OCI-LY1 (cell line): ENCODE measurements around the gene SMG5.

Source experiments
- H2AFZ ChIP-seq: fragments of 200-600 bp; sonication (generic), shearing (Covaris generic); 2 replicates; pipeline ENCODE4 v1.6.0; 2014; ENCODE audit warnings: antibody characterized with exemption, mild to moderate bottlenecking, low read length
- H3F3A ChIP-seq: fragments of 200-600 bp; sonication (generic), shearing (Covaris generic); 2 replicates; pipeline ENCODE4 v1.6.0; 2014; ENCODE audit warnings: mild to moderate bottlenecking, antibody characterized with exemption, low read length, moderate library complexity; ENCODE audit not compliant: insufficient read depth
- H3K27ac ChIP-seq: fragments of 200-600 bp; sonication (generic); 2 replicates; pipeline ENCODE4 v1.5.1; 2014; ENCODE audit warnings: low read length, mixed run types, mild to moderate bottlenecking, low read depth; ENCODE audit not compliant: poor library complexity, severe bottlenecking
- H3K27me3 ChIP-seq: fragments of 200-600 bp; sonication (generic); 2 replicates; pipeline ENCODE4 v1.6.0; 2014; ENCODE audit warnings: antibody characterized with exemption, mild to moderate bottlenecking, low read length, moderate library complexity; ENCODE audit not compliant: insufficient read depth
- H3K36me3 ChIP-seq: fragments of 200-600 bp; sonication (generic); 2 replicates; pipeline ENCODE4 v1.6.1; 2014; ENCODE audit warnings: mild to moderate bottlenecking, antibody characterized with exemption, low read length, moderate library complexity, mixed read lengths; ENCODE audit not compliant: insufficient read depth
- H3K4me1 ChIP-seq: fragments of 200-600 bp; sonication (generic); 2 replicates; pipeline ENCODE4 v1.5.1; 2014; ENCODE audit warnings: mild to moderate bottlenecking, low read length, moderate library complexity; ENCODE audit not compliant: insufficient read depth, severe bottlenecking
- H3K4me2 ChIP-seq: fragments of 200-600 bp; sonication (generic), shearing (Covaris generic); 2 replicates; pipeline ENCODE4 v1.6.1; 2014; ENCODE audit warnings: low read length
- H3K4me3 ChIP-seq: fragments of 200-600 bp; sonication (generic); 2 replicates; pipeline ENCODE4 v1.5.1; 2014; ENCODE audit warnings: low read length, low read depth, mild to moderate bottlenecking, mixed read lengths; ENCODE audit not compliant: poor library complexity, severe bottlenecking
- H3K79me2 ChIP-seq: fragments of 200-600 bp; shearing (Covaris generic); 2 replicates; pipeline ENCODE4 v1.6.1; 2016; ENCODE audit warnings: mixed run types, low read length, mixed read lengths; ENCODE audit not compliant: insufficient read depth
- H3K9ac ChIP-seq: fragments of 200-600 bp; sonication (generic), shearing (Covaris generic); 2 replicates; pipeline ENCODE4 v1.6.1; 2014; ENCODE audit warnings: mild to moderate bottlenecking, low read length, mixed read lengths
- H3K9me2 ChIP-seq: fragments of 200-600 bp; sonication (generic), shearing (Covaris generic); 2 replicates; pipeline ENCODE4 v1.6.1; 2014; ENCODE audit warnings: low read depth, mild to moderate bottlenecking, low read length, mixed read lengths
- H3K9me3 ChIP-seq: fragments of 200-600 bp; shearing (Covaris generic); 2 replicates; pipeline ENCODE4 v1.6.1; 2014; ENCODE audit warnings: low read length, mixed read lengths
- H4K20me1 ChIP-seq: fragments of 200-600 bp; sonication (generic), shearing (Covaris generic); 2 replicates; pipeline ENCODE4 v1.6.0; 2016; ENCODE audit warnings: mild to moderate bottlenecking, low read length; ENCODE audit not compliant: insufficient read depth
- CTCF ChIP-seq: fragments of 200-600 bp; sonication (generic), shearing (Covaris generic); IDR thresholded peaks from 2 replicates; pipeline ENCODE4 v1.5.1; 2017; ENCODE audit warnings: mild to moderate bottlenecking, antibody characterized with exemption, low read length, moderate library complexity, mixed read lengths
- EZH2 ChIP-seq: fragments of 200-600 bp; sonication (generic), shearing (Covaris generic); IDR thresholded peaks from 2 replicates; pipeline ENCODE4 v1.8.0; 2017; ENCODE audit warnings: borderline replicate concordance, mixed run types, mild to moderate bottlenecking, antibody characterized with exemption, low read length, moderate library complexity, mixed read lengths

SMG5 gene

GRCh38 chr1:156263288-156263655, 19.4 kb downstream of the SMG5 start:
- Histone ChIP-seq H3K36me3 (peaks cover 93% of the 10 kb centered on the region), H3K4me1 (no peaks in the 10 kb centered on the region), H3K9me3 (no peaks in the 10 kb centered on the region), H3K4me3 (no peak overlapping the region), H3K9me2 (no peaks in the 10 kb centered on the region), H3K27me3 (no peaks in the 10 kb centered on the region), H3K4me2 (no peak overlapping the region), H3F3A (no peaks in the 10 kb centered on the region), H3K9ac (no peak overlapping the region), H3K79me2 (no peaks in the 10 kb centered on the region), H4K20me1 (no peaks in the 10 kb centered on the region), H3K27ac (no peak overlapping the region), H2AFZ (no peak overlapping the region)
- TF ChIP-seq CTCF (no peak), EZH2 (no peak)

- no peak for TF ChIP-seq EZH2
- TF ChIP-seq CTCF: no peak
- H3K4me1 ChIP-seq: no peaks in the 10 kb centered on the region
- no peak overlapping the region for H3K27ac ChIP-seq
- no peaks in the 10 kb centered on the region for H3K9me2 ChIP-seq
- H3K9me3 ChIP-seq: no peaks in the 10 kb centered on the region
- H3K9ac ChIP-seq: no peak overlapping the region
- no peaks in the 10 kb centered on the region for H3K79me2 ChIP-seq
- H3K4me3 ChIP-seq: no peak overlapping the region
- no peak overlapping the region for H3K4me2 ChIP-seq
- peaks cover 93% of the 10 kb centered on the region for H3K36me3 ChIP-seq
- no peaks in the 10 kb centered on the region for H4K20me1 ChIP-seq
- no peak overlapping the region for H2AFZ ChIP-seq
- no peaks in the 10 kb centered on the region for H3K27me3 ChIP-seq
- H3F3A ChIP-seq: no peaks in the 10 kb centered on the region
Measured at GRCh38 chr1:156262461-156263287, 20.0 kb downstream of the SMG5 start.

GRCh38 chr1:156260896-156261295, 21.7 kb downstream of the SMG5 start:
- Histone ChIP-seq H2AFZ (no peak overlapping the region), H3F3A (no peaks in the 10 kb centered on the region), H3K9ac (no peak overlapping the region), H3K9me3 (no peaks in the 10 kb centered on the region), H3K27ac (no peak overlapping the region), H3K4me3 (no peak overlapping the region), H3K27me3 (no peaks in the 10 kb centered on the region), H4K20me1 (no peaks in the 10 kb centered on the region), H3K36me3 (peaks cover 93% of the 10 kb centered on the region), H3K4me1 (no peaks in the 10 kb centered on the region), H3K79me2 (no peaks in the 10 kb centered on the region), H3K4me2 (no peak overlapping the region), H3K9me2 (no peaks in the 10 kb centered on the region)
- TF ChIP-seq CTCF (no peak), EZH2 (no peak)
